Rectal smooth muscle tissue (tissue), 1 donor: Measurements from ENCODE around the gene PDIA2.

ENCODE experiments used
- H3K27ac ChIP-seq: one replicate; pipeline ENCODE4 v1.7.0; 2013; ENCODE audit warnings: low read depth, low read length, inconsistent platforms
- H3K27me3 ChIP-seq: one replicate; pipeline ENCODE4 v1.7.0; 2013; ENCODE audit warnings: low read length; ENCODE audit not compliant: control insufficient read depth, insufficient read depth
- H3K36me3 ChIP-seq: one replicate; pipeline ENCODE4 v1.7.0; 2013; ENCODE audit warnings: low read length; ENCODE audit not compliant: control insufficient read depth, insufficient read depth
- H3K4me1 ChIP-seq: one replicate; pipeline ENCODE4 v1.7.0; 2013; ENCODE audit warnings: low read length; ENCODE audit not compliant: control insufficient read depth, insufficient read depth
- H3K4me3 ChIP-seq: one replicate; pipeline ENCODE4 v1.7.0; 2013; ENCODE audit warnings: low read length
- H3K9ac ChIP-seq: one replicate; pipeline ENCODE4 v1.7.0; 2013; ENCODE audit warnings: low read length

The PDIA2 gene

GRCh38 chr16:336269-336668 is 53.3 kb downstream of the PDIA2 start:
- Histone ChIP-seq H3K36me3 (no peaks in the 10 kb centered on the region), H3K4me1 (no peaks in the 10 kb centered on the region), H3K9ac (no peak overlapping the region), H3K27ac (no peak overlapping the region), H3K4me3 (no peak overlapping the region), H3K27me3 (no peaks in the 10 kb centered on the region)
